DMS153 (cell line): ENCODE data around the gene TNNI3K.
"Not testable (repeated sequence)": the region's sequence is repeated elsewhere in the genome, so short reads cannot be mapped to it uniquely, and the experiment has no call there.

Experiments used
- DNase-seq: peaks from one replicate; lab custom pipeline; 2025; lab: John Stamatoyannopoulos, UW

Gene TNNI3K, protein sequence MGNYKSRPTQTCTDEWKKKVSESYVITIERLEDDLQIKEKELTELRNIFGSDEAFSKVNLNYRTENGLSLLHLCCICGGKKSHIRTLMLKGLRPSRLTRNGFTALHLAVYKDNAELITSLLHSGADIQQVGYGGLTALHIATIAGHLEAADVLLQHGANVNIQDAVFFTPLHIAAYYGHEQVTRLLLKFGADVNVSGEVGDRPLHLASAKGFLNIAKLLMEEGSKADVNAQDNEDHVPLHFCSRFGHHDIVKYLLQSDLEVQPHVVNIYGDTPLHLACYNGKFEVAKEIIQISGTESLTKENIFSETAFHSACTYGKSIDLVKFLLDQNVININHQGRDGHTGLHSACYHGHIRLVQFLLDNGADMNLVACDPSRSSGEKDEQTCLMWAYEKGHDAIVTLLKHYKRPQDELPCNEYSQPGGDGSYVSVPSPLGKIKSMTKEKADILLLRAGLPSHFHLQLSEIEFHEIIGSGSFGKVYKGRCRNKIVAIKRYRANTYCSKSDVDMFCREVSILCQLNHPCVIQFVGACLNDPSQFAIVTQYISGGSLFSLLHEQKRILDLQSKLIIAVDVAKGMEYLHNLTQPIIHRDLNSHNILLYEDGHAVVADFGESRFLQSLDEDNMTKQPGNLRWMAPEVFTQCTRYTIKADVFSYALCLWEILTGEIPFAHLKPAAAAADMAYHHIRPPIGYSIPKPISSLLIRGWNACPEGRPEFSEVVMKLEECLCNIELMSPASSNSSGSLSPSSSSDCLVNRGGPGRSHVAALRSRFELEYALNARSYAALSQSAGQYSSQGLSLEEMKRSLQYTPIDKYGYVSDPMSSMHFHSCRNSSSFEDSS

DNA sequence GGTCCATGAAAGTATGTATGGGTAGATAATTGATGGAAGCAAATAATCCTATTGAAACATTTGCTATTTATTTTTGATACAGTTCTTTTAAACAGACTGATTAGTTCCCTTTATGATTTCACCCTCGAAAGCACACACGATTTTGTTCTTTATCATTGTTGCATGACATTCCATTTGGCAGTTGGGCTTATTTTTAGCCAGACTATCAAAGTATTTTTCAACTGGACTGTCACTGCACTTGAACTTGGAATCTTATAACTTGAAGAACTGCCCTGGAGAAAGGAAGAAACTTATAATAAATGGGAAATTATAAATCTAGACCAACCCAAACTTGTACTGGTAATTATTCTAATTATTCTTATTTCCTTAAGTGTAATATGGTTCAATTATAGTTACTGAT is at the start of gene TNNI3K:
Gene TNNI3K, plus strand, starts transcription at position 235 of the 400 bp plus-strand sequence. Its CDS starts 65 bp downstream, at position 300.
- DNase-seq = no peak

DNA sequence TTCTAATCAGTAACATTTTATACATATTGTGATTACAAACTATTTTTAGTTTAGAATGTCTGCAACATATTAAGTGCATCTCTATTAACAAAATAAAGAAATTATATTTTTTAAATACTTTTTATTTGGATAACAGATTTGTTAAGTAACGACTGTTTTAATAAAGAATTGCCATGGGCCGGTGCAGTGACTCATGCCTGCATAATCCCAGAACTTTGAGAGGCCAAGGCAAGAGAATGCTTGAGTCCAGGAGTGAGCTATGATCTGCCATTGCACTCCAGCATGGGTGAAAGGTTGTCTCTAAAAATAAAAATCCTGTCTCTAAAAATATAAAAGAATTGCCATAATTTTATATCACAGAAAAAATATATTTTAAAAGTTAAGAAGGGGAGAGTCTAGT is 41.3 kb upstream of the TNNI3K start:
- DNase-seq = no peak

DNA sequence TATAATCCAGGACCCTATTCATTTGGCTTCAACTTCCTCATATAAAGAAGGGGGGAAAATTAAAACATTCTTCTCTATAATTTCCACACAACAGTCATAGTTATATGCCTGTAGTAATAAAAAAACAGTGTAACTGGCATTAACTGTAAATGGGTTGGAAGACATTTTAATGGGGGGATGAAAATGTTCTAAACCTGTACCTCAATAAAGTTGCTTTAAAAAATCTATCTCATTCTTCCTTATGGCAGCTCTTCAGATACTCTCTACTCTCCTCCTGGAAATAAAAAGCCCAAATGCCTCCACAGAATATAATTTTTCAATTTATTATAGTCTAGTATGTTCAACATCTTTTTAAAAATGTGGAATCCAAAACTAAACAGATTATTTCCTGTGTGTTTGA is 39.8 kb upstream of the TNNI3K start:
- DNase-seq = no peak

DNA sequence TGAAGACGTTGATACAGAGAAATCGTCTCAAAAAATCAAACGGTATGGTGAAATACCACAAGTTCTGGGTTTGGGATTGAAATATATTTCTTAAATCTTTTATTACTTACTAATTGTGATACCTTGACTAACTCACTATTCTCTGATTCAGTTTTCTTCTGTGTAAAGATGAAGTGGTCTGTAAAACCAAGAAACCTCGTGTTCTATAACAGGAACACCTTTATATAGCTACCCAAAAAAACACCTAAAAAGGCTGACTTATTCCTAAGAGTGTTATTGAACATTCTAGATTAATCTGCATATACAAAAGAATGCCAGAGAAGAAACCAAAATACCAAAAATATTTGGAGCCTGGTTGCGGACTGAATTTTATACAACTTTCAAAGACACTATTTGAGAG is 37.9 kb upstream of the TNNI3K start:
- no peak for DNase-seq

DNA sequence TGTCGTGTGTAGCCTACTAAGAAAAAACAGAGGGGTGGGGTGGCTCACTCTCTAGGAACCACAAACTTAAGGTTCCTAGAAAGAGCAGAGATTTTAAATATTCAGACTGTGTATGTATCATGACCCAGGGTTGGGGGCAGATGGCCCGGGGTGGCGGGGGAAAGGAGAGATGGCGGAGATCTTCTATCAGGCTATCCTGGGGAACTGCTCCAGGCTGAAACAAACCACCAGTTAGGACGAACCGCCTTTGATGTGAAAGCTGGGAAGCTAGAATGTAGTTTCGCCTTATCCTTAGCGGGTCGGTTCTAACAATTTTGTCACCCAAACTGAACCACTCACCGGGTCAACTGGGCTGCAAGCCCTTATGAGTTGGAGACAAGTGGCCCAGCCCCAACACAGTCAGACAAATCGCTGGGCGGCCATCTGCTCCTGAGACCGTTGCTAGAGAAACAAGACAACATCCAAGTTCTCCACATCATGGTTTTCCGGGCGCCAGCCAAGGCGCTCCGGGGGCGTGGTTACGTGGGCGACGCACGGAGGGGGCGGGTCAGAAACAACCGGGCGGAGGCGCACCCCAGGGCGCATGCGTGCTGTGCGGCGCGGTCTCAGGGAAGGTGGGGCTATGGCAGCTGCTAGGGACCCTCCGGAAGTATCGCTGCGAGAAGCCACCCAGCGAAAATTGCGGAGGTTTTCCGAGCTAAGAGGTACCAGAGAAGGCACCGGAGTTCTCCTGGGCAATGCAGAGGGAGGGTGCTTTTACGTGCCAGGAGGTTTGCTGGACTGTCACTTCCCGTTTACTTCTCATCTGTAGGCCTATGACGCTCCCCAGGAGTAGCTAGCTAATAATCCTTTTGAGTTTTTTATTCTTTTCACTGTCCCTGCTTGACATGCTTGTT is 37.3 kb upstream of the TNNI3K start, which contains the start of the genes FPGT and LRRIQ3:
Gene FPGT, plus strand, starts transcription at position 586 of the 896 bp plus-strand sequence. Its CDS starts 37 bp downstream, at position 623.
Gene LRRIQ3, minus strand, starts transcription at position 520 of the 896 bp plus-strand sequence. CDS start 14,492 bp downstream, outside the sequence.
- peak; percentile 91 for DNase-seq

DNA sequence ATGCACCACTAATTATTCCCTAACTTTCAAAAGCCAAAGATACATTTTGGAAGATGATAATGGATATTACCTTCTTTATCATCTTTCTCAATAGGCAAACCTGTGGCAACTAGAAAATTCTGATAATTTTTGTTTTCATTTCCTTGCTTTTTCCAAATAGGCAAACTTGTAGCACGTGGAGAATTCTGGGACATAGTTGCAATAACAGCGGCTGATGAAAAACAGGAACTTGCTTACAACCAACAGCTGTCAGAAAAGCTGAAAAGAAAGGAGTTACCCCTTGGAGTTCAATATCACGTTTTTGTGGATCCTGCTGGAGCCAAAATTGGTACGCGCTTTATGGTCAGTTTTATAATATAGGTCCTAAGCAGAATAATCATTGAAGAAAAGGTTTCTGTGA is 35.7 kb upstream of the TNNI3K start:
- DNase-seq = no peak

DNA sequence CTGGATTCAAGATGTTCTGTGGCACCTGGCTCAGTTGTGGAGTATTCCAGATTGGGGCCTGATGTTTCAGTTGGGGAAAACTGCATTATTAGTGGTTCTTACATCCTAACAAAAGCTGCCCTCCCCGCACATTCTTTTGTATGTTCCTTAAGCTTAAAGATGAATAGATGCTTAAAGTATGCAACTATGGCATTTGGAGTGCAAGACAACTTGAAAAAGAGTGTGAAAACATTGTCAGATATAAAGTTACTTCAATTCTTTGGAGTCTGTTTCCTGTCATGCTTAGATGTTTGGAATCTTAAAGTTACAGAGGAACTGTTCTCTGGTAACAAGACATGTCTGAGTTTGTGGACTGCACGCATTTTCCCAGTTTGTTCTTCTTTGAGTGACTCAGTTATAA is 29.9 kb upstream of the TNNI3K start:
- no peak for DNase-seq

DNA sequence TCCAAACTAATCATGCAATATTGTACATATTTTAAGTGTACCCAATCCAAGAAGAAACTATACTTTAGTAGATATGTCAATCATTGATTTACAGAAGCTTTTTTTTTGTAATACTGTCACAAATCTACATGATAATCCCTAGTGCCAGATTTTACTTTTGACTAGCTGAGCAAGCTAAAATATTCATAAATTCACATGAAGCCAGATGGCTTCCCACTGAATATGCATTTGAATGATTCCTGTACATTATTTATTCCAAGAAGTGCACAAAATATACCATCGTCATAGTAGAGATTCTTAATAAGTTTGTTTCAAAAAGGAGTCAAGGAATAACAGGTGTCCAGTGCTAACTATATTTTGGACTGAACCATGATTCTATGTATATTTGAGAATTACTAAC is 20.0 kb upstream of the TNNI3K start:
- DNase-seq = no peak

DNA sequence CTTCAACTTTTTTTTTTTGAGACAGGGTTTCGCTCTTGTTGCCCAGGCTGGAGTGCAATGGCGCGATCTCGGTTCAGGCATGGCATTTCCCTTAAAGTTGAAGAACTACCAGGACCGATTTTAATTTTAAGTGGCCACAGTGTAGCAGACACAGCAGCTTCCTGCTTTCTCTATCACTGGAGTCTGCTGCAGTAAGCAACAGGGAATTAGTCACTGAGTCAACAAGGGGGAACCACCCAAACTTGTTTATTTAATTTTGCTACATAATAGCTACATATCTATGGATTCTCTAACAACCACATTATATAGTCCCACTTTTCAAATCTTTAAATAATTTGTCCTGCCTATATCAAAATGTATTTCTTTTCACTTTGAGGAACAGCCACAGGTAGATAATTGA is 12.5 kb upstream of the TNNI3K start:
- no peak for DNase-seq

DNA sequence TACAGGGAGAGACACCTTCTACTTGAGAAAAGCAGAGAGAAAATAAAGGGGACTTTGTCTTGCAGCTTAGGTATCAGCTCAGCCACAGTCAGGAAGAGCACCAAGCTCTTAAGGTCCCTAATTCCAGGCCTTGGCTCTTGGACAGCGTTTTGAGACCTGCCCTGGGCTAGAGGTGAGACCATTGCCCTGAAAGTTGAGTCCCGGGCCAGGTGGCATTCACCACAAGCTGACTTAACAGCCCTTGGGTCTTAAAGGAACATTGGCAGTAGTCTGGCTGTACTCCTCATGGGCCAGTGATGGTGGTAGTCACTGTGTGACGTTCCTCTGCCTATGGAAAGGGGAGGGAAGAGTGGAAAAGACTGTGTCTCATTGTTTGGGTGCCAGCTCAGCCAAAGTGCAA is 11.7 kb upstream of the TNNI3K start:
- no peak for DNase-seq

DNA sequence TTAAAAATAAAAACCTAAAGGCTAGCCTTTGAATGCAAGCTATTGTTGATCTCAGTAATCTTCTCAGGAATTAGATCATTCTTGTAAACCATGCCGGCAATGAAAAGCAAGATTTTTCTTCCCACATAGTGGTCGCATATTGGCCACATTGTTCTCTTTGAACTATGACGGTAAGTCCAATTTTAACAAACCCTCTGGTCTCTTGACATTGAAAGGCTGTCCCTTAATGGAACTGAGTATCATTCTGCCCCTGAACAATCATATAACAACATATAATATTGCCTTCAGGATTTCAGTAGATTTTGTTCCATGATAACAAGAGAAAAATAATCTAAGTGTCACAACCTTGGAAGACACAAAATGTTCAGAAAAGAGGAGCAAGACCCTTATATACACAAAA is 1.3 kb downstream of the TNNI3K start:
- DNase-seq = no peak

DNA sequence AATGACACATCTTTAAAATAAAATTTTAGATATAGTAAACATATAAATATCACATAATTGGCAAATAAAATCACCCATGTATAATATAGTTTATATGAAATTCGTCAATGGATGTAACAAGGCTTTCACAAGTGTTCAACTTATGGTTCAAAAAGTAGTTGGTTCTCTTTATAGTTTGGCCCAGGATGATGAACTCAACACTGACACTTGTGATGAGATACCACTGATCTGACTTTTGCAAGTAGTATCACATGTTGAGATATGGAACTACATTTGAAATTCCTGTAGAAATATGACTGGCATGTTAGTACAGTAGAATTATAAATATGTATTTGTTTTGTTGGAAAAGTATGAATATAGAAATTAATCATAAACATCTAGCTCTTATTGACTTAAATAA is 1.8 kb downstream of the TNNI3K start:
- DNase-seq = no peak

DNA sequence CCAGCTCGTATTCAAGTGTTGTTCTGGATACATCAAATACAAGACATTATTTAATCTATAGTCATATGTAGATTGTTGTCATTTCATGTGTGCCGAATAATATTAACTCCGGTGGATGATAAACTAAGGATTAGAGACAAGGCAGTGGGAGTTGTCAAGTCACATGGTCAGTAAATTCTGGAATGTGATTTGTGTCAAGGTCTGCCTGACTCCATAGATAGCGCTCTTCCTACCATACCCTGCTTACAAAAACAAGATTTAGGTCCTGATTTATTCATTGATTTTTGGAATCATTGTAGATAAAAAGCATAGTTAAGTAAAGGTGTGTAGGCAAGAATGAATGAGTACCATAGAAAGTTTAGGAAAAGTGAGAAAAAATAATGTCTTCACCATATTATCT is 2.6 kb downstream of the TNNI3K start:
- no peak for DNase-seq

DNA sequence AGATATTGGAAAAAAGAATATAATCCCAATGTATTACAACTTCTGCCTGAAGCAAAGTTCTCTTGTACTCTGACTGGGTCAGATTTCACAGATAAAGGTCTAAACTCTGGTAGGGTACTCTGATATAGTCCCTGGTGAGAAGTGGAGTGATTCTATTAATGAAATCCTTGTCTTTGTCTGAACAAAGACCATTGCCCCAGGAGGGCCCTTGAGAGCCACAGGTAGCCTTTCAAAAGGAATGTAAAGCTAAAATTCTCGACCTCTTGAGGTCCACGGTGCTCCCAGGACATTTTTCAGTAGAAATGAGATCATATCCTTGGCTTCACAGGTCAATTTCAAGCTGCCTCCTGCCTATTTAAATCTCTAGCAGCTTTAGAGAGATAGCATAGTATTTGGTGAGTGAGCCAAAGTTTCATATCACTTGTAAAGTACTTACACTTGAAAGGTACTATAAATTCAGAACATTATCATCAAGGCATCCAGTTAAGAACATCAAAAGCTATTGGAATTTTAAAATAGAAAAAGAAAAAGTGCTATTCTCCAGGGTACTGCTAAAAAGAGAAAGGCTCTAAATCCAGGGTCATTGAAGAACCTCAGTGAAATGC is 10.1 kb downstream of the TNNI3K start:
- no peak for DNase-seq

DNA sequence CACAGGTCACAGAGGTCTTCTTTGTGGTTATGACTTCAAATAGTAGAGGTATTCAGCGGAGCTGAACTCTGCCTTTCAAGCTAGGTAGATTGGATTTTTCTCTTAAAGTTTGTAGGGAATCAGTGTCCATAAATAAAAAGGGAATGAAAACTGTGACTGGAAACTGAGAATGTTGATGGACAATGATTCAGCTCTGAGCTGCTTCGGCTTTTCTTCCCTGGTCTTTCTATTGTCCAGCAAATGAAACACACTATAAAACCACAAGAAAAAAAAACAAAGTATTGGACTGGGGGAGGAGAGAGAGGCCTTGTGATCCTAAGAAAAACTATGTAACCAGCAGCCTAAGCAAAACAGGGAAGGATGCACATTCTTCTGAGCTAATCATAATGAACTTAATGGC is 11.1 kb downstream of the TNNI3K start:
- DNase-seq = no peak

DNA sequence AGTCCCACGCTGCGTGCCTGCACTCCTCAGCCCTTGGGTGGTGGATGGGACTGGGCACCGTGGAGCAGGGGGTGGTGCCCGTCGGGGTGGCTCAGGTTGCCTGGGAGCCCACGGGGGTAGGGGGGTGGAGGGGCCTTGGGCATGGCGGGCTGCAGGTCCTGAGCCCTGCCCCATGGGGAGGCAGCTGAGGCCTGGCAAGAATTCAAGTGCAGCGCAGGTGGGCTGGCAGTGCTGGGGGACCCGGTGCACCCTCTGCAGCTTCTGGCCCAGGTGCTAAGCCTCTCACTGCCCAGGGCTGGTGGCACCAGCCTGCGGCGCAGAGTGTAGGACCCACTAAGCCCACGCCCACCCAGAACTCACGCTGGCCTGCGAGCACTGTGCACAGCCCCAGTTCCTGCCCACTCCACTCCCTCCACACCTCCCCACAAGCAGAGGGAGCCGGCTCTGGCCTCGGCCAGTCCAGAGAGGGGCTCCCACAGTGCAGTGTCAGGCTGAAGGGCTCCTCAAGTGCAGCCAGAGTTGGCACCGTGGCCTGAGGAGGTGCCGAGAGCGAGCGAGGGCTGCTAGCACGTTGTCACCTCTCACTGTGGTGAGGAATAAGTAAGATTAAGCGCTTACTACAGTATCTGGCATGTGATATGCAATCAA is 12.8 kb downstream of the TNNI3K start:
- no peak for DNase-seq

DNA sequence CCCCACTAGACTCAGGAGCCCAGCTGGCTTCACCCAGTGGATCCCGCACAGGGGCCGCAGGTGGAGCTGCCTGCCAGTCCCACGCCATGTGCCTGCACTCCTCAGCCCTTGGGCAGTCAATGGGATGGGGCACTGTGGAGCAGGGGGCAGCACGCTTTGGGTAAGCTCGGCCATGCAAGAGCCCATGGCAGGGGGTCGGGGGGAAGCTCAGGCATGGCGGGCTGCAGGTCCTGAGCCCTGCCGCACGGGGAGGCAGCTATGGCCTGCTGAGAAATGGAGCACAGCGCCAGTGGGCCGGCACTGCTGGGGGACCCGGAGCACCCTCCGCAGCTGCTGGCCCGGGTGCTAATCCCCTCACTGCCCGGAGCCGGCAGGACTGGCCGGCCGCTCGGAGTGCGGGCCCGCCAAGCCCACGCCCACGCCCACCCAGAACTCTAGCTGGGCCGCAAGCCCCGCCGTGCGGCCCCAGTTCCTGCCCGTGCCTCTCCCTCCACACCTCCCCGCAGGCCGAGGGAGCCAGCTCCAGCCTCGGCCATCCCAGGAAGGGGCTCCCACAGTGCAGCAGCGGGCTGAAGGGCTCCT is 18.1 kb downstream of the TNNI3K start:
- not testable (repeated sequence) for DNase-seq

DNA sequence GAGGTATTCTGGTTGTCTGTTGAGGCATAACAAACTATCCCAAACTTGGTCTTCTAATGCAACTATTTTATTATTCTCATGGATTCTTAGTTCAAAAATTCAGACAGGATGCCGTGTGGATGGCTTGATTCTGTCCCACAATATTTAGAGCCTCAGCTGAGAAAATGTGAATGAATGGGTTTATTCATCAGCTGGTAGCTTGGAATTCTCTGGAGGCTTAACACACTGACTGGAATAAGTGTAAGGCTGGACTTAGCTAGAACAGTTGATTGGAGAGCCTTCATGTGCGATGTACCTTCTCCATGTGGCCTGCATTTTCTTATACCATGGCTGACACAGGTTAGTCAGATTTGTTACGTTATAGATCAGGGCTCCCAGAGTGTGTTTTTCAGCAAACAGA is 30.8 kb downstream of the TNNI3K start:
- no peak for DNase-seq

DNA sequence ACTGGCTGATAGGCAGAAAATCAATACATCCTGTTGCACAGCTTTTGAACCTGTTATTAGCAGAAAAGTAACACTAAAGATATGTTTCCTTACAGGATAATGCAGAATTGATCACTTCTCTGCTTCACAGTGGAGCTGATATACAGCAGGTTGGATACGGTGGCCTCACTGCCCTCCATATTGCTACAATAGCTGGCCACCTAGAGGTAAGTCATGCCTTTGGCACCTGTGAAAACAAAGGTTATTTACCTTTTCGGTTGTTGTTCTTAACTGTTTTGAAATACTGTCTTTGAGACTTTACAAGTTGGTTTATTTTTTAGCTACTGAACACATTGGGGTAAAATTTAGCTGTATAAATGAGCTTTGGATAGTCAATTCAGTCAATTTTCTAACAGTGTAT is 36.3 kb downstream of the TNNI3K start:
- DNase-seq = no peak

DNA sequence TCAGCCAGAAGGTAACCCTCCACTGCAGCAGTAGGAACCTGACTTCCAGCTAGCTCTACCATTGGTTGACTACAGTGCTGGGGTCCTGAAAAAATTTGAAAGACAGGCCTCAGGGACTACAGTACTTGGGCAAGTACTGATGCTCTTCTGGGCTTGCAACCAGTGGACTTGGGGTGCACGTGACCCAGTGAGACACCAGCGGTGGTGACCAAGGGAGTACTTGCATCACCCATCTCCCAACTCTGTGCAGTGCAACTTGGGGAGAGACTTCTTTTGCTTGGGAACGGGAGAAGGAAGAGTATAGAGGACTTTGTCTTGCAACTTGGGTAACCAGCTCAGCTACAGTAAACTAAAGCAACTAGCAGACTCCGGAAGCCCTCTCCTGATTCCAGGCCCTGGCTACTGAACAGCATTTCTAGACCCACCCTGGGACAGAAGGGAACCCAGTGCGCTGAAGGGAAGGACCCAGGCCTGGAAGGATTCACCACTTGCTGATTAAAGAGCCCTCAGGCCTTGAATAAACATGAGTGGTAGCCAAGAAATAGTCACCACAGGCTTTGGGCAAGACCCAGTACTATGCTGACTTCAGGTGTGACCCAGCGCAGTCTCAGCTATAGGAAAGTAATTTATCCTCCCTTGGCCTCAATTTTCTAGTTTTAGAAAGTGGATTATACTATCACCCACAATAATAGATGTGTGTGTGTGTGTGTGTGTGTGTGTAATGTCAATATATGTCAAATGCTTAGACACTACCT is 45.6 kb downstream of the TNNI3K start:
- DNase-seq = no peak
